ENCODE measurements around the gene ACSF3.

Gene ACSF3

DNA sequence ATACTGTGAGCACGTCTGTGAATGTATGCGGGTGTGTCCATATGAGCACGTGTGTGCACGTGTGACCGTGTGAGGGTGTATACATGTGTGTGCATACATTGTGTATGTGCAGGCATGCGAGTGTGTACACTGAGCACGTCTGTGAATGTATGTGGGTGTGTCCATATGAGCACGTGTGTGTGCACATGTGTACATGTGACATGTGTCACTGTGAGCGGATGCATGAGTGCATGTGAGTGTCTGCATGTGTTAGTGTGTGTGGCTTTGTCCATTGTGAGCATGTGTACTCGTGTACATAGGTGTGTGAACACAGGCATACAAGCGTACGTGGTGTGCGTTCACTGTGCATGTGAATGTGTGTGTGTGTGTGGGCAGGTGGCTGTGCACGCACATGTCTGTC, 17.5 kb upstream of the ACSF3 start:
- DNase-seq (ENCODE audit: low read depth, low spot score) = no peak
- TF ChIP-seq, protein P1, sequence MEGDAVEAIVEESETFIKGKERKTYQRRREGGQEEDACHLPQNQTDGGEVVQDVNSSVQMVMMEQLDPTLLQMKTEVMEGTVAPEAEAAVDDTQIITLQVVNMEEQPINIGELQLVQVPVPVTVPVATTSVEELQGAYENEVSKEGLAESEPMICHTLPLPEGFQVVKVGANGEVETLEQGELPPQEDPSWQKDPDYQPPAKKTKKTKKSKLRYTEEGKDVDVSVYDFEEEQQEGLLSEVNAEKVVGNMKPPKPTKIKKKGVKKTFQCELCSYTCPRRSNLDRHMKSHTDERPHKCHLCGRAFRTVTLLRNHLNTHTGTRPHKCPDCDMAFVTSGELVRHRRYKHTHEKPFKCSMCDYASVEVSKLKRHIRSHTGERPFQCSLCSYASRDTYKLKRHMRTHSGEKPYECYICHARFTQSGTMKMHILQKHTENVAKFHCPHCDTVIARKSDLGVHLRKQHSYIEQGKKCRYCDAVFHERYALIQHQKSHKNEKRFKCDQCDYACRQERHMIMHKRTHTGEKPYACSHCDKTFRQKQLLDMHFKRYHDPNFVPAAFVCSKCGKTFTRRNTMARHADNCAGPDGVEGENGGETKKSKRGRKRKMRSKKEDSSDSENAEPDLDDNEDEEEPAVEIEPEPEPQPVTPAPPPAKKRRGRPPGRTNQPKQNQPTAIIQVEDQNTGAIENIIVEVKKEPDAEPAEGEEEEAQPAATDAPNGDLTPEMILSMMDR (IDR thresholded peaks at IDR 0.05; ENCODE audit: insufficient read depth, low read length, missing control alignments) = no peak
- ChIA-PET CTCF (no interaction called here), POLR2A (no interaction called here)
- no peak overlapping the region for H3K4me3 ChIP-seq (ENCODE audit: low read depth, low read length)

DNA sequence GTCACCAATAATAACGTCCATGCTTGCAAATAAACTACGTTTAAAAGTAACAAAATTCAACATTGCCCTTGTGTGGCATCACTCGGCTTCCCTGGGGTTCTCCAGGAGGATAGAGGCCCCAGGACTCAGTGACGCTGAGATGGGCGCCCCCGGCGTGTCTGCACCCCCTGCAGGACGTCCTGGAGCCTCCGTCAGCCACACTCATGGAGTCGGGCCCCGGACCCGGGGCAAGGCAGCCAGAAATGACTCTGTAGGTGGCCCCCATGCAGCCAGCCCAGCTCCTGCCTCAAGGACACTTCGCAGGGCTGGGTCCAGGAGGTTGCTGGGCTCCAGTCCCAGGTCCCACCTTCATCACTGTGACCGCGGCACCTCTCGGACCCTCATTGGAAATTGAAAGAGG, 16.6 kb upstream of the ACSF3 start:
- ChIA-PET POLR2A (no interaction called here), CTCF (no interaction called here)
- no peak overlapping the region for H3K4me3 ChIP-seq (ENCODE audit: low read depth, low read length)
- no peak for DNase-seq (ENCODE audit: low read depth, low spot score)
- TF ChIP-seq, protein P1 (IDR thresholded peaks at IDR 0.05; ENCODE audit: insufficient read depth, low read length, missing control alignments) = no peak

DNA sequence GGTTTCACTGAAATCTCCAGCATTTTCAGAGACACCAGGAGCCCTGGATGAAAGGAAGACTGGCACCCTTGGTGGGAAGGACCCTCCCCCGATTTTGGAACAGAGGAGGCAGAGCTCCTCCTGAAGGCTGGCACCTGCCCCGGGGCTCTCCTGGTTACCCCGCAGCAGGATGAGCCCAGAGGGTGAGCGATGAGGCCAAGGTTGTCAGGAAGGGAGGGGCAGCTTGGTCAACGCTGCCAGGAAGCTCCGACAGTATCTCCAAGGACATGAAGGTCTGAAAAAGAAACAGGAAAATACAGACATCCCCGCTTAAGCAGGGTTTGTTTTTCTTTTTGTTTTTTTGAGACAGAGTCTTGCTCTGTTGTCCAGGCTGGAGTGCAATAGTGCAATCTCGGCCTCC, 15.5 kb upstream of the ACSF3 start:
- TF ChIP-seq, protein P1 (IDR thresholded peaks at IDR 0.05; ENCODE audit: insufficient read depth, low read length, missing control alignments) = no peak
- DNase-seq (ENCODE audit: low read depth, low spot score) = no peak
- POLR2A ChIA-PET = no interaction called here
- no peak overlapping the region for H3K4me3 ChIP-seq (ENCODE audit: low read depth, low read length)
- CTCF ChIA-PET = no interaction called here

DNA sequence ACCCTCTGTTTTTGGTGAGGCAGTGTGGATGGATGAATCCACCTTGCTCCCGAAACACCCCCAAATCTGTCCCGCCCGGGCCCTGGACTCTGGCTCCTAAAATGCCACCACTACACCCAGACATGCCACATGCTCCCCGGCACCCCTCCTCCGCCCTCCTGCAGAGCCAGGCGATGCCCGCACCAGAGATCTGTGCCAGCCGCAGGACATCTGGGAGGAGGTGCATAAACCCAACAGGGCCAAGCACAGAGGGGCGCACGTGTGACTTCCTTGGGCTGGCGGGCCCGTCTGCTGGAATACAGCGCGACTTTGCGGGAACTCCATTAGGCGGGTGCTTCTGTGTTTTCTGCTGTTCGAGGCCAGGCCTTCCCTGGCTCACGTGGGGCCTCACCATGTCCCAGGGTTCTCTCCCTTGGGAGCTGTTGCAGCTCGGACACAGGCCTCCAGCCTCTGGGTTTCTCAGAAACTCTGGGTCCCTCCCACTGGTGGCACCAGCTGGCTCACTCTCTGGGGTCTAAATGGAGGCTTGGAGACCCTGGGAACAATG, 14.1 kb upstream of the ACSF3 start:
- DNase-seq (ENCODE audit: low read depth, low spot score) = no peak
- POLR2A ChIA-PET = no interaction called here
- H3K4me3 ChIP-seq (ENCODE audit: low read depth, low read length) = no peak overlapping the region
- CTCF ChIA-PET = no interaction called here
- TF ChIP-seq, protein P1 (IDR thresholded peaks at IDR 0.05; ENCODE audit: insufficient read depth, low read length, missing control alignments) = no peak

DNA sequence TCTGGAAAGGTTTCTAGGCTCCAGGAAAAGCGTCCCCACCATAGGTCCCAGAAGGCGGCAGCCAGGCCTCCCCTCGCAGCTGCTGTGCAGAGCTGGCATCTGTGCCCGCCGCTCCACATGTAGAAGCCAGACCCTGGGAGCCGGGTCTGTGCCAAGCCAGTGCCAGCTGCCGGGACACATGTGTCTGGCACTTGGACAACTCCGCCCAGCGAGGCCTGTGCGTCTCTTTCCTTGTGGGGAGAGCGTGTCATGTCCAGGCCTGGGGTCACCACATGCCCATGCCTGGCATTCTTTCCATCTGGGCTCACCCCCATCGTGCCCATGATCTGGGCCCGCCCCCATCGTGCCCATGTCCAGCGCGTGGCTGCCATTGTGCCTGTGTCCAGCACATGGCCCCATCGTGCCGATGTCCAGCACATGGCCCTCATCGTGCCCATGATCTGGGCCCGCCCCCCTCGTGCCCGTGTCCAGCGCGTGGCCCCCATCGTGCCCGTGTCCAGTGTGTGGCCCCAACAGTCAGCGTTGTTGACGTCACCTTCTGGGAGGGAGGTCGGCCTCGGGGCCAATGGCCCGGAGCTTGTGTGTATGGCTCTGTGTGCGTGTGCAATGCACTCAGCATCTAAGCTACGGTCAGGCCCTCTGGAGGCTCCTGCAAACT, 13.3 kb upstream of the ACSF3 start:
- H3K4me3 ChIP-seq (ENCODE audit: low read depth, low read length) = no peak overlapping the region
- no peak for DNase-seq (ENCODE audit: low read depth, low spot score)
- ChIA-PET CTCF (no interaction called here), POLR2A (no interaction called here)
- TF ChIP-seq, protein P1 (IDR thresholded peaks at IDR 0.05; ENCODE audit: insufficient read depth, low read length, missing control alignments) = no peak

DNA sequence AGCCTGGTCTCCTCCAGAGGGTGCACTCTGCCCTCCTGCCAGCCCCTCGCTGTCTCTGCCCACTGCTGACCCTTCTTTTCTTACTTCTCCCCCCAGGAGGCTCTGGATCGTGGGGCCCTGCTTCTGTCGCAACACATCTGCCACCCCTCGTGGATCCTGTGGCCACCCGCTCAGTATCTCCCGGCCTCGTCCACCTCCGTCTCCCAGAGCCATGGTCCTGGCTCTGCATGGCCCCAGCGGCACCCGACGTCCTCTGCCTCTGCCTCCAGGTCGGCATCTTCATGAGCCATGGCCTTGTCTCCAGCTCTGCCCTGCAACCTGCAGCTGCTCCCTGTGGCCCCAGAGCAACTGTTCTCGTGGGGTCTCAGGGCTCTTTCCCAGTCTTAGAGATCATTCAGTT, 12.1 kb upstream of the ACSF3 start:
- TF ChIP-seq, protein P1 (IDR thresholded peaks at IDR 0.05; ENCODE audit: insufficient read depth, low read length, missing control alignments) = no peak
- no peak for DNase-seq (ENCODE audit: low read depth, low spot score)
- ChIA-PET POLR2A (no interaction called here), CTCF (no interaction called here)
- H3K4me3 ChIP-seq (ENCODE audit: low read depth, low read length) = no peak overlapping the region

All from AG04449 (cell line).